ENCODE data around the gene SPSB4. TPM values are rescaled to one million over a fixed set of nuclear protein-coding genes. Genes with fewer than 3 reads are reported as not detected.

SPSB4 gene
- total and polyA plus RNA-seq, 4 donors = 0.19 to 1.9 (median 0.87) TPM

DNA sequence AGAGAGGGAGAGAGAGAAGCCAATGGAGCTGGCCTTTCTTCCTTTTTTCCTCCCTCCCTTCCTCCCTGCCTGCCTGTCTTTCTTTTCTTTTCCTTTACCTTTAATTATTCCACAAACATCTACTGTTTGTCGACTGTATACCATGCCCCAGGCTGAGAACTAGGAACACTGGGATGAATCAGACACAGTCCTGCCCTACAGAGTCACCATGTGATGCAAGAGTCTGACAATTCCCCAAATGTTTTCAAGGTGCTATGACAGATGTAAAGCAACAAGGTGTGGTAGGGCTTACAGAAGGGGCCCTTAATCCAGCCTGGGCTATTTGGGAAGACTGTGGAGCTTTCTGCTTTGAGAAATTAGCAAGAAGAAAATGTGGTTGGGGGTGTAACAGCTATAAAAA is 4.0 kb upstream of the SPSB4 start:
- H3K27me3 ChIP-seq (ENCODE audit: control insufficient read depth in 4 of 4, insufficient read depth in 4 of 4, low read length in 3 of 4) = peaks cover 5 to 24% (median 12%) of the 10 kb centered on the region in 4 donors
- no peak overlapping the region for H3K27ac ChIP-seq (ENCODE audit: low read depth in 1 of 2, low read length in 2 of 2)
- no peak overlapping the region for H3K4me3 ChIP-seq (ENCODE audit: low read depth in 1 of 3, low read length in 3 of 3)
- no peak for TF ChIP-seq GABPA (IDR thresholded peaks at IDR 0.05 in 1 of 2, conservative IDR thresholded peaks at IDR 0.05 in 1 of 2)
- no peak for TF ChIP-seq FOXA2 (IDR thresholded peaks at IDR 0.05)
- TF ChIP-seq, protein P1, sequence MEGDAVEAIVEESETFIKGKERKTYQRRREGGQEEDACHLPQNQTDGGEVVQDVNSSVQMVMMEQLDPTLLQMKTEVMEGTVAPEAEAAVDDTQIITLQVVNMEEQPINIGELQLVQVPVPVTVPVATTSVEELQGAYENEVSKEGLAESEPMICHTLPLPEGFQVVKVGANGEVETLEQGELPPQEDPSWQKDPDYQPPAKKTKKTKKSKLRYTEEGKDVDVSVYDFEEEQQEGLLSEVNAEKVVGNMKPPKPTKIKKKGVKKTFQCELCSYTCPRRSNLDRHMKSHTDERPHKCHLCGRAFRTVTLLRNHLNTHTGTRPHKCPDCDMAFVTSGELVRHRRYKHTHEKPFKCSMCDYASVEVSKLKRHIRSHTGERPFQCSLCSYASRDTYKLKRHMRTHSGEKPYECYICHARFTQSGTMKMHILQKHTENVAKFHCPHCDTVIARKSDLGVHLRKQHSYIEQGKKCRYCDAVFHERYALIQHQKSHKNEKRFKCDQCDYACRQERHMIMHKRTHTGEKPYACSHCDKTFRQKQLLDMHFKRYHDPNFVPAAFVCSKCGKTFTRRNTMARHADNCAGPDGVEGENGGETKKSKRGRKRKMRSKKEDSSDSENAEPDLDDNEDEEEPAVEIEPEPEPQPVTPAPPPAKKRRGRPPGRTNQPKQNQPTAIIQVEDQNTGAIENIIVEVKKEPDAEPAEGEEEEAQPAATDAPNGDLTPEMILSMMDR (IDR thresholded peaks at IDR 0.05; ENCODE audit: low read depth, low read length, missing input control) = no peak
- TF ChIP-seq, protein P2, sequence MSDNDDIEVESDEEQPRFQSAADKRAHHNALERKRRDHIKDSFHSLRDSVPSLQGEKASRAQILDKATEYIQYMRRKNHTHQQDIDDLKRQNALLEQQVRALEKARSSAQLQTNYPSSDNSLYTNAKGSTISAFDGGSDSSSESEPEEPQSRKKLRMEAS (IDR thresholded peaks at IDR 0.05) = no peak
- TF ChIP-seq SP1 (IDR thresholded peaks at IDR 0.05) = no peak
- no peak for TF ChIP-seq YY1 (IDR thresholded peaks at IDR 0.05)
- TF ChIP-seq, protein P3, sequence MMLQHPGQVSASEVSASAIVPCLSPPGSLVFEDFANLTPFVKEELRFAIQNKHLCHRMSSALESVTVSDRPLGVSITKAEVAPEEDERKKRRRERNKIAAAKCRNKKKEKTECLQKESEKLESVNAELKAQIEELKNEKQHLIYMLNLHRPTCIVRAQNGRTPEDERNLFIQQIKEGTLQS (IDR thresholded peaks at IDR 0.05) = no peak
- H3K9ac ChIP-seq (ENCODE audit: low read depth in 1 of 2, low read length in 2 of 2) = no peak overlapping the region
- H3K36me3 ChIP-seq (ENCODE audit: control insufficient read depth in 4 of 4, insufficient read depth in 3 of 4, low read depth in 1 of 4, low read length in 3 of 4) = no peaks in the 10 kb centered on the region
- no peaks in the 10 kb centered on the region for H3K9me3 ChIP-seq (ENCODE audit: control insufficient read depth in 4 of 4, low read length in 3 of 4)
- peaks cover 0 to 16% (median 4%) of the 10 kb centered on the region in 4 donors for H3K4me1 ChIP-seq (ENCODE audit: control insufficient read depth in 4 of 4, insufficient read depth in 4 of 4, low read length in 3 of 4)
- DNase-seq (ENCODE audit: low spot score) = no peak
- 67% methylated on average over 1 of the region's 1 CpG for WGBS

DNA sequence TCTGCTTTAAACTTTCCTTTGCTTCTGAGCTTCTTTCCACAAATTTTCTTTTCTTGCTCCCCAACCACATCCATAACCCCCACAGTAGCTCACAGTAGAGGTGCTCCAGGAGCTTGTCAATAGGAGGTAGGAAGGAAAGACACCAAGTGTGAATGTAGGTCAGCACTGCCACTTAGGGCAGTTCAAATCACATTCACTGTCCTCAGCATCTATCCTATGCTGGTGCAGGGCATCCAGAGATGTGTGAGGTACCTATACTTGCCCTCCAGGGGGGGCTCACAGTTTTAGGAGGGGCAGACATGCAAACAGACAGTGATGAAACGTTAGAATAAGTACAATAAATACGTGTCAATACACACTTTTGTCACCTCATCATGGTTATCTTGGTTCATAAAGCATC is 1.5 kb upstream of the SPSB4 start:
- Histone ChIP-seq H3K9ac (ENCODE audit: low read depth in 1 of 2, low read length in 2 of 2) (no peak overlapping the region), H3K27me3 (ENCODE audit: control insufficient read depth in 4 of 4, insufficient read depth in 4 of 4, low read length in 3 of 4) (peaks cover 5 to 31% (median 14%) of the 10 kb centered on the region in 4 donors), H3K9me3 (ENCODE audit: control insufficient read depth in 4 of 4, low read length in 3 of 4) (no peaks in the 10 kb centered on the region), H3K4me1 (ENCODE audit: control insufficient read depth in 4 of 4, insufficient read depth in 4 of 4, low read length in 3 of 4) (peaks cover 0 to 22% (median 4%) of the 10 kb centered on the region in 4 donors), H3K27ac (ENCODE audit: low read depth in 1 of 2, low read length in 2 of 2) (no peak overlapping the region), H3K4me3 (ENCODE audit: low read depth in 1 of 3, low read length in 3 of 3) (no peak overlapping the region), H3K36me3 (ENCODE audit: control insufficient read depth in 4 of 4, insufficient read depth in 3 of 4, low read depth in 1 of 4, low read length in 3 of 4) (no peaks in the 10 kb centered on the region)
- no peak for DNase-seq (ENCODE audit: low spot score)
- no peak for TF ChIP-seq EGR1 (IDR thresholded peaks at IDR 0.05; ENCODE audit: low read depth in 2 of 2)
- no peak for TF ChIP-seq RAD21 (IDR thresholded peaks at IDR 0.05)
- TF ChIP-seq HNF4G (IDR thresholded peaks at IDR 0.05) = no peak
- TF ChIP-seq, protein P4, sequence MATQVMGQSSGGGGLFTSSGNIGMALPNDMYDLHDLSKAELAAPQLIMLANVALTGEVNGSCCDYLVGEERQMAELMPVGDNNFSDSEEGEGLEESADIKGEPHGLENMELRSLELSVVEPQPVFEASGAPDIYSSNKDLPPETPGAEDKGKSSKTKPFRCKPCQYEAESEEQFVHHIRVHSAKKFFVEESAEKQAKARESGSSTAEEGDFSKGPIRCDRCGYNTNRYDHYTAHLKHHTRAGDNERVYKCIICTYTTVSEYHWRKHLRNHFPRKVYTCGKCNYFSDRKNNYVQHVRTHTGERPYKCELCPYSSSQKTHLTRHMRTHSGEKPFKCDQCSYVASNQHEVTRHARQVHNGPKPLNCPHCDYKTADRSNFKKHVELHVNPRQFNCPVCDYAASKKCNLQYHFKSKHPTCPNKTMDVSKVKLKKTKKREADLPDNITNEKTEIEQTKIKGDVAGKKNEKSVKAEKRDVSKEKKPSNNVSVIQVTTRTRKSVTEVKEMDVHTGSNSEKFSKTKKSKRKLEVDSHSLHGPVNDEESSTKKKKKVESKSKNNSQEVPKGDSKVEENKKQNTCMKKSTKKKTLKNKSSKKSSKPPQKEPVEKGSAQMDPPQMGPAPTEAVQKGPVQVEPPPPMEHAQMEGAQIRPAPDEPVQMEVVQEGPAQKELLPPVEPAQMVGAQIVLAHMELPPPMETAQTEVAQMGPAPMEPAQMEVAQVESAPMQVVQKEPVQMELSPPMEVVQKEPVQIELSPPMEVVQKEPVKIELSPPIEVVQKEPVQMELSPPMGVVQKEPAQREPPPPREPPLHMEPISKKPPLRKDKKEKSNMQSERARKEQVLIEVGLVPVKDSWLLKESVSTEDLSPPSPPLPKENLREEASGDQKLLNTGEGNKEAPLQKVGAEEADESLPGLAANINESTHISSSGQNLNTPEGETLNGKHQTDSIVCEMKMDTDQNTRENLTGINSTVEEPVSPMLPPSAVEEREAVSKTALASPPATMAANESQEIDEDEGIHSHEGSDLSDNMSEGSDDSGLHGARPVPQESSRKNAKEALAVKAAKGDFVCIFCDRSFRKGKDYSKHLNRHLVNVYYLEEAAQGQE (IDR thresholded peaks at IDR 0.05) = no peak
- no peak for TF ChIP-seq FOXA1 (IDR thresholded peaks at IDR 0.05)
- TF ChIP-seq, protein P3 (IDR thresholded peaks at IDR 0.05) = no peak
- TF ChIP-seq HNF4A (conservative IDR thresholded peaks at IDR 0.05) = no peak
- TF ChIP-seq, protein P1 (IDR thresholded peaks at IDR 0.05; ENCODE audit: low read depth, low read length, missing input control) = no peak
- TF ChIP-seq RXRA (IDR thresholded peaks at IDR 0.05) = no peak
- no peak for TF ChIP-seq FOXA2 (IDR thresholded peaks at IDR 0.05)
- no peak for TF ChIP-seq JUND (IDR thresholded peaks at IDR 0.05)
- TF ChIP-seq GABPA (IDR thresholded peaks at IDR 0.05 in 1 of 2, conservative IDR thresholded peaks at IDR 0.05 in 1 of 2) = no peak
- TF ChIP-seq TAF1 (conservative IDR thresholded peaks at IDR 0.05) = no peak
- no peak for TF ChIP-seq NR2F2 (IDR thresholded peaks at IDR 0.05)
- TF ChIP-seq, protein P5, sequence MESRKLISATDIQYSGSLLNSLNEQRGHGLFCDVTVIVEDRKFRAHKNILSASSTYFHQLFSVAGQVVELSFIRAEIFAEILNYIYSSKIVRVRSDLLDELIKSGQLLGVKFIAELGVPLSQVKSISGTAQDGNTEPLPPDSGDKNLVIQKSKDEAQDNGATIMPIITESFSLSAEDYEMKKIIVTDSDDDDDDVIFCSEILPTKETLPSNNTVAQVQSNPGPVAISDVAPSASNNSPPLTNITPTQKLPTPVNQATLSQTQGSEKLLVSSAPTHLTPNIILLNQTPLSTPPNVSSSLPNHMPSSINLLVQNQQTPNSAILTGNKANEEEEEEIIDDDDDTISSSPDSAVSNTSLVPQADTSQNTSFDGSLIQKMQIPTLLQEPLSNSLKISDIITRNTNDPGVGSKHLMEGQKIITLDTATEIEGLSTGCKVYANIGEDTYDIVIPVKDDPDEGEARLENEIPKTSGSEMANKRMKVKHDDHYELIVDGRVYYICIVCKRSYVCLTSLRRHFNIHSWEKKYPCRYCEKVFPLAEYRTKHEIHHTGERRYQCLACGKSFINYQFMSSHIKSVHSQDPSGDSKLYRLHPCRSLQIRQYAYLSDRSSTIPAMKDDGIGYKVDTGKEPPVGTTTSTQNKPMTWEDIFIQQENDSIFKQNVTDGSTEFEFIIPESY (IDR thresholded peaks at IDR 0.05) = no peak
- no peak for TF ChIP-seq SP1 (IDR thresholded peaks at IDR 0.05)
- TF ChIP-seq, protein P2 (IDR thresholded peaks at IDR 0.05) = no peak
- TF ChIP-seq YY1 (IDR thresholded peaks at IDR 0.05) = no peak
- WGBS = 25% methylated on average over 2 of the region's 2 CpGs

Data from liver (tissue), 9 donors.